ENCODE measurements around the gene CFAP47.

DNA sequence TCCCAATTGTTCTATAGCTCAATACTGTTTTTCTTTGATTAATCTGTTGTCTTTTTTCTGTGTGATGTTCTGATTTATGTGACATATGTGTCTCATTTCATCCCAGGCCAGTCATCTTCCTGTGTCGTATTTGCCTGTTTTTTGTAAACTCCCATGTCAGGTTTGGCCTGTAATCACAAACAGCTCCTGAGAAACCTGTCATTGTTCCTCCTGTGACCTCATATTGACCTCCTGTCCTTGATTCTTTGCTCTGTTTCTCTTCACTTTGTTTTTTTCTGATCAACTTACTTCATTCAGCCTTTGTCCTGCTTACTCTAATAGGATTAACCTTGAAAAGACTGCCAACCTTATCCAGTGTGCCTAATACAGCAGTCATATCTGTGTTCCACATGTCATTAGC, 438.3 kb downstream of the CFAP47 start:
- TF ChIP-seq POLR2AphosphoS5 (IDR thresholded peaks at IDR 0.05) (no peak), POLR2A (IDR thresholded peaks at IDR 0.05) (no peak)

Measured in spleen (tissue), 3 donors.